DND-41 (cell line): ENCODE results near the gene POU2F1.

Experiments used
- ATAC-seq: fragments of 200-7000 bp; cut with Tn5 transposase; 3 replicates; pipeline ENCODE4 v1.9.1; 2021; ENCODE audit warnings: low read depth; ENCODE audit not compliant: insufficient read depth
- DNase-seq: peaks from one replicate; pipeline ENCODE4 v3.0.0-alpha.2; 2020
- H2AFZ ChIP-seq: 2 replicates; pipeline ENCODE4 v1.6.0; 2012; ENCODE audit warnings: low read depth, low read length
- H3K27ac ChIP-seq: 2 replicates; pipeline ENCODE4 v1.5.1; 2012; ENCODE audit warnings: low read length, inconsistent platforms
- H3K27me3 ChIP-seq: fragments of 200-600 bp; sonication (generic); 2 replicates; pipeline ENCODE4 v1.6.0; 2012; ENCODE audit warnings: low read length, mild to moderate bottlenecking, inconsistent platforms; ENCODE audit not compliant: insufficient read depth, poor library complexity
- H3K36me3 ChIP-seq: 2 replicates; pipeline ENCODE4 v1.5.1; 2012; ENCODE audit warnings: low read length, inconsistent platforms; ENCODE audit not compliant: insufficient read depth
- H3K4me1 ChIP-seq: 2 replicates; pipeline ENCODE4 v1.5.1; 2012; ENCODE audit warnings: mild to moderate bottlenecking, low read length; ENCODE audit not compliant: insufficient read depth
- H3K4me2 ChIP-seq: 2 replicates; pipeline ENCODE4 v1.6.0; 2012; ENCODE audit warnings: mild to moderate bottlenecking, moderate library complexity, low read length, inconsistent platforms; ENCODE audit not compliant: insufficient read depth
- H3K4me3 ChIP-seq, 2 experiments: fragments of 200-600 bp in 1 of 2; shearing (Covaris generic) in 1 of 2; 2 replicates each; pipeline ENCODE4 v1.5.1; 2012 to 2016; ENCODE audit warnings: inconsistent platforms in 2 of 2, low read length in 2 of 2, mild to moderate bottlenecking in 2 of 2, low read depth in 1 of 2, moderate library complexity in 1 of 2
- H3K79me2 ChIP-seq: 2 replicates; pipeline ENCODE4 v1.6.0; 2012; ENCODE audit warnings: low read length, inconsistent platforms; ENCODE audit not compliant: insufficient read depth
- H3K9ac ChIP-seq: 2 replicates; pipeline ENCODE4 v1.6.0; 2012; ENCODE audit warnings: low read depth, mild to moderate bottlenecking, inconsistent platforms, low read length, moderate library complexity
- H3K9me3 ChIP-seq: 2 replicates; pipeline ENCODE4 v1.5.1; 2012; ENCODE audit warnings: low read length, moderate library complexity, mild to moderate bottlenecking, inconsistent platforms; ENCODE audit not compliant: insufficient read depth, severe bottlenecking
- H4K20me1 ChIP-seq: 2 replicates; pipeline ENCODE4 v1.6.0; 2012; ENCODE audit warnings: low read length; ENCODE audit not compliant: insufficient read depth
- EZH2 ChIP-seq: IDR thresholded peaks from 3 replicates; pipeline ENCODE4 v1.6.1; 2012; ENCODE audit warnings: borderline replicate concordance, low read depth, mild to moderate bottlenecking, moderate library complexity, low read length, inconsistent platforms; ENCODE audit not compliant: severe bottlenecking
- TF ChIP-seq, protein P1 (sequence below): IDR thresholded peaks from 2 replicates; pipeline ENCODE4 v1.5.1; 2012; ENCODE audit warnings: borderline replicate concordance, low read length, moderate library complexity, mild to moderate bottlenecking; ENCODE audit not compliant: poor library complexity, severe bottlenecking; ENCODE audit errors: extremely low read depth

POU2F1 gene

DNA sequence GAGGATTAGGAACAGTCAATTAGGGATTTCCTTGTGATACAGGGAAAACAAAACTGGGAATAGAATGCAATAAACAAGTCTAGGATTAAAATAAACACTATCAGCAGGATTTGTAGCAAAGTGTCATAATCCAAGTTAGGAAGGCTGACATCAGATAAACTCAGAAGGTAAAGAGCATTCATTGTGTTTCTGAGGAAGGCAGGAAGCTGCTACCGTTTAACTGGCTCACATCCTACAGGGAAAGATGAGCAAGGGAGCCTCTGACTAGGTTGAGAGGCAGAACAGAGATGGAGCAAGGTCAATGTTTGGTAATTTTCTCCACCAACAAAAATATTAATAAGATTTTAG lies 124.7 kb downstream of the POU2F1 start:
- H3K4me3 ChIP-seq = no peak overlapping the region
- no peak for ATAC-seq
- no peaks in the 10 kb centered on the region for H4K20me1 ChIP-seq
- peaks cover 7% of the 10 kb centered on the region; the same call in 1 of the 2 replicates for H3K79me2 ChIP-seq
- H3K4me2 ChIP-seq = no peak overlapping the region
- TF ChIP-seq, protein P1, sequence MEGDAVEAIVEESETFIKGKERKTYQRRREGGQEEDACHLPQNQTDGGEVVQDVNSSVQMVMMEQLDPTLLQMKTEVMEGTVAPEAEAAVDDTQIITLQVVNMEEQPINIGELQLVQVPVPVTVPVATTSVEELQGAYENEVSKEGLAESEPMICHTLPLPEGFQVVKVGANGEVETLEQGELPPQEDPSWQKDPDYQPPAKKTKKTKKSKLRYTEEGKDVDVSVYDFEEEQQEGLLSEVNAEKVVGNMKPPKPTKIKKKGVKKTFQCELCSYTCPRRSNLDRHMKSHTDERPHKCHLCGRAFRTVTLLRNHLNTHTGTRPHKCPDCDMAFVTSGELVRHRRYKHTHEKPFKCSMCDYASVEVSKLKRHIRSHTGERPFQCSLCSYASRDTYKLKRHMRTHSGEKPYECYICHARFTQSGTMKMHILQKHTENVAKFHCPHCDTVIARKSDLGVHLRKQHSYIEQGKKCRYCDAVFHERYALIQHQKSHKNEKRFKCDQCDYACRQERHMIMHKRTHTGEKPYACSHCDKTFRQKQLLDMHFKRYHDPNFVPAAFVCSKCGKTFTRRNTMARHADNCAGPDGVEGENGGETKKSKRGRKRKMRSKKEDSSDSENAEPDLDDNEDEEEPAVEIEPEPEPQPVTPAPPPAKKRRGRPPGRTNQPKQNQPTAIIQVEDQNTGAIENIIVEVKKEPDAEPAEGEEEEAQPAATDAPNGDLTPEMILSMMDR = no peak
- TF ChIP-seq EZH2 = no peak
- H3K36me3 ChIP-seq = no peaks in the 10 kb centered on the region
- no peak overlapping the region for H3K27ac ChIP-seq
- H2AFZ ChIP-seq = no peak overlapping the region
- no peaks in the 10 kb centered on the region for H3K9me3 ChIP-seq
- H3K4me1 ChIP-seq = no peaks in the 10 kb centered on the region
- H3K9ac ChIP-seq = no peak overlapping the region
- no peak for DNase-seq
- no peaks in the 10 kb centered on the region for H3K27me3 ChIP-seq

DNA sequence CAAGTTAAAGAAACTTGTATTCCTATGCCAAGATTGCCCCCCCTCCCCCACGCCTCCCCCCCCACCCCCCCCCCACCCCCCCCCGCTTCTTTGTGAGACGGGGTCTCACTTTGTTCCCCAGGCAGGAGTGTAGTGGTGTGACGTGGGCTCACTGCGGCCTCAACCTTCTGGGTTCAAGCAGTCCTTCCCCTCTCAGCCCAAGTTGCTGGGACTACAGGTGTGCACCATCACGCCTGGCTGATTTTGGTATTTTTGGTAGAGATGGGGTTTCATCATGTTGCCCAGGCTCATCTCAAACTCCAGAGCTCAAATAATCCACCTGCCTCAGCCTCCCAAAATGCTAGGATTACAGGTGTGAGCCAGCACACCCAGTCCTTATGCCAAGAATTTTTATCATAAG lies 136.6 kb downstream of the POU2F1 start:
- Histone ChIP-seq H3K4me1 (no peaks in the 10 kb centered on the region), H3K9me3 (no peaks in the 10 kb centered on the region), H4K20me1 (peaks cover 2% of the 10 kb centered on the region; the same call in 1 of the 2 replicates), H3K27ac (no peak overlapping the region), H3K4me3 (no peak overlapping the region), H3K9ac (no peak overlapping the region), H3K4me2 (no peak overlapping the region), H3K36me3 (no peaks in the 10 kb centered on the region), H2AFZ (no peak overlapping the region), H3K79me2 (peaks cover 41% of the 10 kb centered on the region), H3K27me3 (no peaks in the 10 kb centered on the region)
- DNase-seq (no peak), ATAC-seq (no peak)
- no peak for TF ChIP-seq EZH2

DNA sequence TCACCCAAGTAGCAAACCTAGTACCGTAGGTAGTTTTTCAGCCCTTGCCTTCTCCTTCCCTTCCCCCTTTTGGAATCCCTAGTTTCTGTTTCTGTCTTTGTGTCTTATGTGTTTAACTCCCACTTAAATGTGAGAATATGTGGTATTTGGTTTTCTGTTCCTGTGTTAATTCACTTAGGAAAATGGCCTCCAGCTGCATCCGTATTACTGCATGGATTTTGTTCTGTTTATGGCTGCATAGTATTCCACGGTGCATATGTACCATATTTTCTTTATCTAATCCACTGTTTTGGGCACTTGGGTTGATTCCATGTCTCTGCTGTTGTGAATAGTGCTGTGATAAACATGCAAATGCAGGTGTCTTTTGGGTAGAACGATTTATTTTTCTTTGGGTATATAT lies 138.6 kb downstream of the POU2F1 start:
- Histone ChIP-seq H2AFZ (no peak overlapping the region), H3K27ac (no peak overlapping the region), H3K4me1 (no peaks in the 10 kb centered on the region), H3K27me3 (no peaks in the 10 kb centered on the region), H3K79me2 (peaks cover 48% of the 10 kb centered on the region), H3K4me2 (no peak overlapping the region), H3K36me3 (no peaks in the 10 kb centered on the region), H4K20me1 (peaks cover 6% of the 10 kb centered on the region; the same call in 1 of the 2 replicates), H3K4me3 (no peak overlapping the region), H3K9me3 (no peaks in the 10 kb centered on the region), H3K9ac (no peak overlapping the region)
- DNase-seq = no peak
- TF ChIP-seq EZH2 = no peak
- TF ChIP-seq, protein P1 = no peak
- ATAC-seq = no peak

GRCh38 chr1:167360120-167360519 lies 139.4 kb downstream of the POU2F1 start:
- no peak overlapping the region for H3K9ac ChIP-seq
- H3K4me3 ChIP-seq = no peak overlapping the region
- H2AFZ ChIP-seq = no peak overlapping the region
- H3K36me3 ChIP-seq = no peaks in the 10 kb centered on the region
- DNase-seq = no peak
- no peak for ATAC-seq
- no peaks in the 10 kb centered on the region for H3K4me1 ChIP-seq
- TF ChIP-seq EZH2 = no peak
- TF ChIP-seq, protein P1 = no peak
- H3K27ac ChIP-seq = no peak overlapping the region
- H3K4me2 ChIP-seq = no peak overlapping the region
- peaks cover 6% of the 10 kb centered on the region; the same call in 1 of the 2 replicates for H4K20me1 ChIP-seq
- H3K79me2 ChIP-seq = peaks cover 47% of the 10 kb centered on the region
- no peaks in the 10 kb centered on the region for H3K9me3 ChIP-seq
- H3K27me3 ChIP-seq = no peaks in the 10 kb centered on the region
